HG03135 (cell line): ENCODE measurements around the gene SLC16A3.

ENCODE experiments used
- ATAC-seq: cut with Tn5 transposase; IDR thresholded peaks from one replicate; pipeline ENCODE4 v1.9.1; 2021; ENCODE audit warnings: mild to moderate bottlenecking, moderate library complexity; ENCODE audit not compliant: unreplicated experiment

Gene SLC16A3

GRCh38 chr17:82221341-82221902 lies 7.4 kb upstream of the SLC16A3 start:
- ATAC-seq: no peak

- no peak for ATAC-seq
Measured at GRCh38 chr17:82222816-82223215, 6.0 kb upstream of the SLC16A3 start.

GRCh38 chr17:82223517-82223916 lies 5.3 kb upstream of the SLC16A3 start:
- ATAC-seq: no peak

- no peak for ATAC-seq
Measured at GRCh38 chr17:82224666-82225065, 4.2 kb upstream of the SLC16A3 start.

GRCh38 chr17:82225368-82226029 lies 3.3 kb upstream of the SLC16A3 start:
- ATAC-seq: no peak

GRCh38 chr17:82226146-82226808 lies 2.6 kb upstream of the SLC16A3 start:
- no peak for ATAC-seq

- ATAC-seq: no peak
Measured at GRCh38 chr17:82226809-82227628, 1.8 kb upstream of the SLC16A3 start.

GRCh38 chr17:82227629-82228277 lies 1.1 kb upstream of the SLC16A3 start:
- ATAC-seq: no peak

GRCh38 chr17:82228278-82228841 lies 482 bp upstream of the SLC16A3 start:
- ATAC-seq: no peak

GRCh38 chr17:82229698-82230608 lies 1.1 kb downstream of the SLC16A3 start:
- ATAC-seq: no peak

GRCh38 chr17:82230609-82231311 lies 1.9 kb downstream of the SLC16A3 start:
- ATAC-seq: peak; percentile 39

GRCh38 chr17:82231312-82231561 lies 2.4 kb downstream of the SLC16A3 start:
- ATAC-seq: no peak

- no peak for ATAC-seq
Measured at GRCh38 chr17:82231562-82232321, 2.9 kb downstream of the SLC16A3 start.

GRCh38 chr17:82232322-82232820 lies 3.5 kb downstream of the SLC16A3 start:
- no peak for ATAC-seq

- ATAC-seq: no peak
Measured at GRCh38 chr17:82232876-82233785, 4.3 kb downstream of the SLC16A3 start.

- ATAC-seq: no peak
Measured at GRCh38 chr17:82234211-82235055, 5.6 kb downstream of the SLC16A3 start.
